MM.1S (cell line): Measurements from ENCODE around the gene ZBTB46.
"Not testable (repeated sequence)": the region's sequence is repeated elsewhere in the genome, so short reads cannot be mapped to it uniquely, and the experiment has no call there.

Source experiments
- DNase-seq: peaks from one replicate; pipeline ENCODE4 v3.0.0-alpha.2; 2015
- H2AFZ ChIP-seq: fragments of 300-600 bp; sonication (generic); 2 replicates; pipeline ENCODE4 v1.6.0; 2016; ENCODE audit warnings: antibody characterized with exemption, low read length
- H3F3A ChIP-seq: fragments of 300-600 bp; sonication (generic); 2 replicates; pipeline ENCODE4 v1.6.1; 2016; ENCODE audit warnings: mild to moderate bottlenecking, antibody characterized with exemption, low read length, moderate library complexity, mixed read lengths; ENCODE audit not compliant: insufficient read depth
- H3K27ac ChIP-seq: fragments of 300-600 bp; sonication (generic); 2 replicates; pipeline ENCODE4 v1.5.1; 2016; ENCODE audit warnings: mild to moderate bottlenecking, low read length
- H3K27me3 ChIP-seq: fragments of 300-600 bp; sonication (generic); replicated peaks from 2 replicates; pipeline ENCODE4 v1.6.0; 2016; ENCODE audit warnings: low read length; ENCODE audit not compliant: insufficient read depth
- H3K36me3 ChIP-seq: fragments of 300-600 bp; sonication (generic); replicated peaks from 2 replicates; pipeline ENCODE4 v1.6.1; 2016; ENCODE audit warnings: mild to moderate bottlenecking, low read length, mixed read lengths; ENCODE audit not compliant: insufficient read depth
- H3K4me1 ChIP-seq: fragments of 300-600 bp; sonication (generic); 2 replicates; pipeline ENCODE4 v1.6.1; 2016; ENCODE audit warnings: low read length, mixed read lengths
- H3K4me2 ChIP-seq: fragments of 300-600 bp; sonication (generic); 2 replicates; pipeline ENCODE4 v1.6.0; 2016; ENCODE audit warnings: low read depth, low read length
- H3K4me3 ChIP-seq: fragments of 300-600 bp; sonication (generic); 2 replicates; pipeline ENCODE4 v1.5.1; 2016; ENCODE audit warnings: low read length, mixed read lengths
- H3K79me2 ChIP-seq: fragments of 300-600 bp; sonication (generic); 2 replicates; pipeline ENCODE4 v1.6.1; 2016; ENCODE audit warnings: mixed run types, low read length, mixed read lengths
- H3K9ac ChIP-seq: fragments of 300-600 bp; sonication (generic); 2 replicates; pipeline ENCODE4 v1.6.1; 2016; ENCODE audit warnings: low read length, mixed read lengths
- H3K9me2 ChIP-seq: fragments of 300-600 bp; sonication (generic); replicated peaks from 2 replicates; pipeline ENCODE4 v1.6.1; 2016; ENCODE audit warnings: mild to moderate bottlenecking, low read length, mixed read lengths; ENCODE audit not compliant: insufficient read depth
- H3K9me3 ChIP-seq: fragments of 300-600 bp; sonication (generic); replicated peaks from 2 replicates; pipeline ENCODE4 v1.6.1; 2016; ENCODE audit warnings: mild to moderate bottlenecking, low read length, mixed read lengths; ENCODE audit not compliant: insufficient read depth
- H4K20me1 ChIP-seq: fragments of 300-600 bp; sonication (generic); 2 replicates; pipeline ENCODE4 v1.6.1; 2016; ENCODE audit warnings: mild to moderate bottlenecking, low read length, moderate library complexity, mixed read lengths; ENCODE audit not compliant: insufficient read depth
- CTCF ChIP-seq: fragments of 300-600 bp; sonication (generic); IDR thresholded peaks from 2 replicates; pipeline ENCODE4 v1.5.1; 2016; ENCODE audit warnings: antibody characterized with exemption, low read length, mixed read lengths
- EZH2 ChIP-seq: fragments of 300-600 bp; sonication (generic); optimal IDR thresholded peaks from 2 replicates; pipeline ENCODE3; 2017; ENCODE audit warnings: low read depth, mild to moderate bottlenecking, antibody characterized with exemption, low read length, mixed read lengths
- EZH2phosphoT487 ChIP-seq: fragments of 300-600 bp; sonication (generic); IDR thresholded peaks from 2 replicates; pipeline ENCODE4 v1.6.1; 2018; ENCODE audit warnings: antibody characterized with exemption, low read length

Gene ZBTB46

DNA sequence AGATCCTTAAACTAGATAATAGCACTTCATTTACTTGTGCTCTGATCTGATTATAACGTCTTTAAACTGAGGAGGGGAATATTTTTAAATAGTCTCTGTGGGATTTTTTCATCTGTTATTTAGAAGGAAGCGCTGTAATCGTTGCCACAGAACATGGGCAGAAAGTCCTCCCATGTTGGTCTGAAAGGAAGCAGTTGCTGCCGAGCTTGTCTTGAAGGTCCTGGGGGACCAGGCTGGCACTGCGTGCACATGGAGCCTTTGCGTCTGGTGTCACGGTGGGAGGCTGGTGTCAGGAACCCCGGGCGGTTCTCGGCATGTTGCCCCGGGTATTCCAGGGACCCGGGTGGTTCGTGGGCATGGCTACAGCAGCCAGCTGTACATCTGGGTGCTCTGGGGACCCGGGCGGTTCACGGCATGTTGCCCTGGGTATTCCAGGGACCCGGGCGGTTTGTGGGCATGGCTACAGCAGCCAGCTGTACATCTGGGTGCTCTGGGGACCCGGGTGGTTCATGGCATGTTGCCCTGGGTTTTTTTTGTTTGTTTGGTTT lies 45.5 kb upstream of the ZBTB46 start:
- Histone ChIP-seq H3K4me1 (no peaks in the 10 kb centered on the region), H3K36me3 (no peaks in the 10 kb centered on the region)

DNA sequence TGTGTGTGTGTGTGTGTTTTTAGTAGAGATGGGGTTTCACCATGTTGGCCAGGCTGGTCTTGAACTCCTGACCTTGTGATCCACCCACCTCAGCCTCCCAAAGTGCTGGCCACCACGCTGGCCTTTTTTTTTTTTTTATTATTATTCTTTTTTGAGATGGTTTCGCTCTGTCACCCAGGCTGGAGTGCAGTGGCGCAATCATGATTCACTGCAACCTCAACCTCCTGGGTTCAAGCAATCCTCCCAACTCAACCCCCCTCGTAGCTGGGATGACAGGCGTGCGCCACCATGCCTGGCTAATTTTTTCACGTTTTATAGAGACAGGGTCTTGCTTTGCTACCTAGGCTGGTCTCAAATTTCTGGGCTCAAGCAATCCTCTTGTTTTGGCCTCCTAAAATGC lies 43.2 kb upstream of the ZBTB46 start:
- H3K9ac ChIP-seq, H3K9me3 ChIP-seq, H3K9me2 ChIP-seq, H4K20me1 ChIP-seq, H3F3A ChIP-seq, H3K27ac ChIP-seq, H3K27me3 ChIP-seq, DNase-seq, H3K36me3 ChIP-seq, H3K4me3 ChIP-seq, H3K4me1 ChIP-seq, H2AFZ ChIP-seq, H3K4me2 ChIP-seq: not testable (repeated sequence)
- peaks cover 22% of the 10 kb centered on the region for H3K79me2 ChIP-seq

More for the DNA sequence above, 45.5 kb upstream of the ZBTB46 start:
- Histone ChIP-seq H3F3A (no peaks in the 10 kb centered on the region), H3K4me3 (no peak overlapping the region), H3K9ac (no peak overlapping the region), H3K27ac (no peak overlapping the region), H3K79me2 (peaks cover 15% of the 10 kb centered on the region), H3K27me3 (no peaks in the 10 kb centered on the region), H3K9me3 (no peaks in the 10 kb centered on the region), H2AFZ (no peak overlapping the region), H3K4me2 (no peak overlapping the region), H3K9me2 (no peaks in the 10 kb centered on the region), H4K20me1 (no peaks in the 10 kb centered on the region)
- TF ChIP-seq EZH2, result no peak
- TF ChIP-seq EZH2phosphoT487, result no peak
- TF ChIP-seq CTCF, result no peak
- no peak for DNase-seq

GRCh38 chr20:63873477-63873971 lies 42.5 kb upstream of the ZBTB46 start:
- H3K36me3 ChIP-seq, result 0 out of 2 replicates have a peak, but pooled peaks cover 2% of the 10 kb centered on the region
- no peak overlapping the region for H3K4me3 ChIP-seq
- H3K9me2 ChIP-seq, result no peaks in the 10 kb centered on the region
- no peaks in the 10 kb centered on the region for H3F3A ChIP-seq
- peaks cover 29% of the 10 kb centered on the region for H3K79me2 ChIP-seq
- H3K9ac ChIP-seq, result no peak overlapping the region
- no peaks in the 10 kb centered on the region for H4K20me1 ChIP-seq
- no peak overlapping the region for H3K27ac ChIP-seq
- no peak overlapping the region for H2AFZ ChIP-seq
- DNase-seq, result no peak
- no peak overlapping the region for H3K4me2 ChIP-seq
- no peaks in the 10 kb centered on the region for H3K4me1 ChIP-seq
- H3K9me3 ChIP-seq, result no peaks in the 10 kb centered on the region
- TF ChIP-seq EZH2phosphoT487 (no peak), CTCF (no peak), EZH2 (no peak)
- no peaks in the 10 kb centered on the region for H3K27me3 ChIP-seq

DNA sequence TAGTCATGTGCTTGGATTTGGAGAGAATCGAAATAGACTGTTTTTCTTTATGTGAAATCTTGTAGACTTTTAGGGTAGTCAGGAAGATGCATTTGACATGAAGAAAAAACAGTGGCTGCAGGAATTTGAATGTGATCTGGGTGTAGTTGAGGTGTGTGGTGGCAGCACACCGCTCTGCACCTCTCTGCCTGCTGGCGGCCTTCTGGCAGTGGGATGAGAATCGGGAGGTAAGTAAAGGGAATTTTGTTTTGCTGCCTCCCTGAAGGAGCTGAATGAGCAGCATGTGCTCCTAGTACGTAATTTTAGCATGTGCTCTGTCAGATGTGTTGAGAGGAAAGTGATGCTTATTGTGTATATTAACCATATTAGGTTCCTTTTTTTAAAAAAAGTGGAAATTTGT lies 37.2 kb upstream of the ZBTB46 start:
- TF ChIP-seq EZH2phosphoT487, result no peak
- TF ChIP-seq CTCF, result no peak
- TF ChIP-seq EZH2, result no peak
- Histone ChIP-seq H3K27ac (no peak overlapping the region), H3K9me3 (no peaks in the 10 kb centered on the region), H3K79me2 (peaks cover 53% of the 10 kb centered on the region), H3K9ac (no peak overlapping the region), H3K4me3 (no peak overlapping the region), H3K9me2 (no peaks in the 10 kb centered on the region), H3K4me2 (no peak overlapping the region), H3K27me3 (no peaks in the 10 kb centered on the region), H3K4me1 (peaks cover 7% of the 10 kb centered on the region), H3K36me3 (0 out of 2 replicates have a peak, but pooled peaks cover 2% of the 10 kb centered on the region), H3F3A (peaks cover 19% of the 10 kb centered on the region; the same call in 1 of the 2 replicates), H4K20me1 (no peaks in the 10 kb centered on the region), H2AFZ (no peak overlapping the region)
- no peak for DNase-seq

- H3K27me3 ChIP-seq, H3K4me2 ChIP-seq, H3K4me1 ChIP-seq, H3K9ac ChIP-seq, H3K36me3 ChIP-seq, DNase-seq, H2AFZ ChIP-seq, H3K27ac ChIP-seq, H3K4me3 ChIP-seq, H4K20me1 ChIP-seq, H3K9me2 ChIP-seq, H3K9me3 ChIP-seq: not testable (repeated sequence)
- peaks cover 56% of the 10 kb centered on the region for H3K79me2 ChIP-seq
- H3F3A ChIP-seq, result peaks cover 20% of the 10 kb centered on the region; the same call in 1 of the 2 replicates
These were observed 36.0 kb upstream of the ZBTB46 start for GRCh38 chr20:63867042-63867441.
